Cerebellar cortex (tissue), 1 donor: ENCODE data around the gene DHRSX.
"Not testable (repeated sequence)": the region's sequence is repeated elsewhere in the genome, so short reads cannot be mapped to it uniquely, and the experiment has no call there.

ENCODE experiments used
- DNase-seq: peaks from one replicate; pipeline ENCODE4 v3.0.0-alpha.2; 2015; ENCODE audit warnings: low spot score

DHRSX gene

DNA sequence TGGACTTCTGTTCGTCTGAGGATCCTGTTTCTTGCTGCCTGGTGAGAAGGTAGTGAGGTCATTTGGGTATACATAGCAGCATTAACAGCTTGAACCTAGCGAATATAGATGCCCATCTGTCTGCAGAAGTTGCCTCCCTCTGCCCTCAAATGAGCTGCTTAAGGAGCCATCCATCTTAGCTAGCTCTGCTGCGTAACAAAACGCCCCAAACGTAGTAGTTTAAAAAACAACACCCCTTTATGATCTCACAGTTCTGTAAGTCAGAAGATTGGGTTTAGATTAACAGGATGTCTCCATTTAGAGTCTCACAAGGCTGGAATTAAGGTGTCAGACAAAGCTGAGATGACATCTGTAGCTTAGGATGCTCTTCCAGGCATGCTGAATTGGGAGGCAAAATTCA lies 185.3 kb downstream of the DHRSX start:
- no peak for DNase-seq

DNA sequence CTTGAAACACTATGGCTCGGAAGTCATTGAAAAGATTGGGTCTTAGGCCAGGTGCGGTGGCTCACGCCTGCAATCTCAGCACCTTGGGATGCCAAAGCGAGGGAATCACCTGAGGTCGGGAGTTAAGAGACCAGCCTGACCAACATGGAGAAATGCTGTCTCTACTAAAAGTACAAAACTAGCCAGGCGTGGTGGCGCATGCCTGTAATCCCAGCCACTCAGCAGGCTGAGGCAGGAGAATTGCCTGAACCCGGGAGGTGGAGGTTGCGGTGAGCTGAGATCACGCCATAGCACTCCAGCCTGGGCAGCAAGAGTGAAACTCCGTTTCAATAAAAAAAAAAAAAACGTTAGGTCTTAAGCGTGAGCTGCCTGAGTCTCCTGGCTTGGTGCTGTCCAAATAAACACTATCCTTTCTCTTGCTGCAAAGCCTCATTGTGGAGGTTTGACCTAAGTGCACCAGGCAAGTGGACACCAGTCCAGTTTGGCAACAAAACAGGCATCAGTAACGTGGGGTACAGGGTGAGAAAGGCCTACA lies 185.9 kb downstream of the DHRSX start:
- no peak for DNase-seq

DNA sequence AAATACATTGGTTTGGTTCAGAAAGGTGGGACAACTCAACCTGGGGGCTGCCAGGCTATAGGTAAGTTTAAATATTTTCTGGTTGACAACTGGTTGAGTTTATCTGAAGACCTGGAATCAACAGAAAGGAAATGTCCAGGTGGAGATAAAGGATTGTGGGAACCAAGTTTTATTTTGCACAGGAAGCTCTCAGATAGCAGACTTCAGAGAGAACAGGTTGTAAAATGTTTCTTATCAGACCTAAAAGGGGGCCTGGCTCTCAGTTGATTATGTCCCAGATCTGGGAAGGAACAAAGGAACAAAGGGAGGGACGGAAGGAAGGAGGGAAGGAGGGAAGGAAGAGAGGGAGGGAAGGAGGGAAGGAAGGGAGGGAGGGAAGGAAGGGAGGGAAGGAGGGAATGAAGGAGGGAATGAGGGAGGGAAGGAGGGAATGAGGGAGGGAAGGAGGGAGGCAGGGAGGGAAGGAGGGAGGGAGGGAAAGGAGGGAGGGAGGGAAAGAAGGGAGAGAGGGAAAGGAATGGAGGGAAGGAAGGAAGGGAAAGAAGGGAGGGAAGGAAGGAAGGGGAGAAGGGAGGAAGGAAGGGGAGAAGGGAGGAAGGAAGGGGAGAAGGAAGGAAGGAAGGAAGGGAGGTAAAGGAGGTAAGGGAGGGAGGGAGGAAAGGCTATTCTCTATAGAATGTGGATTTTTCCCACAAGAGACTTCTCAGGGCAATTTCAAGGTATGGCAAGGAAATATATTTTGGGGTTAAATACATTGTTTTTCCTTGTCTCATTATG lies 186.7 kb downstream of the DHRSX start:
- DNase-seq, result no peak

DNA sequence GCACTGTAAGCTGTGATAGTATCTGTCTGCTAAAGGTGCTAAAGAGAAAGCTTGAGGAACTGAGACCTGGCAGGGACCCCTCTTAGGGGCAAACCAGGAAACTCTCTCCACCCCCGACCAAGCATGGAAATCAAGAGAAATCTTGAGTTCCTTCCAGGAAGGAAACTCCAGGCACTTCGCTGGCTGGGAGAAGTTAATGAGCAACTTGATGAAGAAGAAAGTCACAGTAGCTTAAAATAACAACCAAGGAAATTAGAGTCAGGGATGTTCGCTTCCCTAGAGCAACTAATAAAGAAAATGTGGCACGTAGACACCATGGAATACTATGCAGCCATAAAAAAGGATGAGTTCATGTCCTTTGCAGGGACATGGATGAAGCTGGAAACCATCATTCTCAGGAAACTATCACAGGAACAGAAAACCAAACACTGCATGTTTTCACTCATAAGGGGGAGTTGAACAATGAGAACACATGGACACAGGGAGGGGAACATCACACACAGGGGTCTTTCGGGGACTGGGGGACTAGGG lies 188.7 kb downstream of the DHRSX start:
- not testable (repeated sequence) for DNase-seq

DNA sequence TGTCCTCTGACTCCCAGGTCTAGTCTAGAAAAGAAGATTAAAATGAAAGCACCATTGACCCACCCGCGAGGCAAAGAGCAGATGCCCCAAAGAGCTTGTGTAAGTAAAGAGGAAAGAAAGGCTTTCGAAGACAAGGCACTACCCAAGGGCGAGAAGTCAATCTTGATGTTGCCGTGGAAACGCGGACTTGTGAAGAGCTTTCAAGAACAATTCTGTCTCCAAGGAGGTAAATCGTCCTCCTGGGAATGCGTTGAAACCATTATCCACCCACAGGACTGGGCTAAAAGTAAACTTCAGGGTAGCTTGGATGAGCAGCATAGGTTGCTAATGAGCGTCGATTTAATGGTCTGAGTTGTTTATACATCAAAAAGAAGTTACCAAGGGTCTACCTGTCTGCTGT lies 189.3 kb downstream of the DHRSX start:
- DNase-seq, result no peak

DNA sequence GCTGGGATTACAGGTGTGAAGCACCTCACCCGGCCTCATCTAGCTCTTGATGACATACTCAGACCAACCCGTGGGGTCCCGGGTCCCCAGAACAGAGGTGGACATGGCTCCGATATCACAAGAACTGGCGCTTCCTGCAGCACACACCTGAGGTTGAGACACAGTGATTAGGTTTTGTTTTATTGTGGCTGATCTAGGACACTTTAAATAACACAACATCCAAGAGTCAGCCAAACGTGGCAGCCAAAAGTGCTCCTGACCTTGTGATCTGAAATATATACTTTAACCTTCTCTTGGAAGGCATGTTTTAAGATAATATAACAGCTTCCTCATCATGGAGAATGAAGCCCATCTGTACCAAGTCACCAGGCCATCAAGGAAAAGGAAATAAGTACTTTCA lies 198.9 kb downstream of the DHRSX start:
- no peak for DNase-seq

DNA sequence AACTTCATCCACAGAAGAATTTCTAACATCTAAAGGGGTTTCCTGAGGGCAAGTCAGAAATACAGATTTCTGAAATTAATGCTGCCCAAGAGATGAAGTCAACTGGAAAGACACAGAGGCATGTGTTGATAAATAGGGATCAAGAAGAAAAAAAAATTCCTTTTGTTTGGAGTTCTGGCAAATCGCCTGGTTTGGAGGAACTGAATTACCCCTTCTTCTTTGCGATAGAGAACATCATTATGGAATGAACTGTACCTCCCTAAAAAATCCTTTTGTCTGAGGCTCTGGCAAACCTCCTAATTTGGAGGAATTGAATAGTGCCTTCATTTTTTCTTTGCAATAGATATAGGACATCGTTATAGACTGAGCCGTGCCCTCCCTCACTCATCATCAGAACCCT lies 200.9 kb downstream of the DHRSX start:
- no peak for DNase-seq

DNA sequence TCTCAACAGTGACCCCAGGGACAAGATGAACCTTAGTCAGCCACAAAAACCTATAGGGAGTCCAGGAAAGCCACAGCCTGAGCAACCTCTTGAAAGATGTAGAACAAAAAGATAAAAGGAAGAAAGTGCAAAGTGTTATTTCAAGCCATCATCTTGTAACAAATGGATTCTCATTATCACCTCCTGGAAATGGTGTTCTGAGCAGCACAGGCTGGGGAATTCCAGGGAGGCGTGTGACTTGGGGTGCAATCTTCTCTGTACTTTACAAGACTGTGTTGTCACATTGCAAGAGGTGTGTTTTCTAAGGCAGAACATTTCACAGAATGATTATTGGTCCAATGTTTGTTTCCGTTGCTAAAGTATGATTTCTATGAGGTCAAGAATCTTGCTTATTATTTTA lies 214.0 kb downstream of the DHRSX start:
- no peak for DNase-seq

DNA sequence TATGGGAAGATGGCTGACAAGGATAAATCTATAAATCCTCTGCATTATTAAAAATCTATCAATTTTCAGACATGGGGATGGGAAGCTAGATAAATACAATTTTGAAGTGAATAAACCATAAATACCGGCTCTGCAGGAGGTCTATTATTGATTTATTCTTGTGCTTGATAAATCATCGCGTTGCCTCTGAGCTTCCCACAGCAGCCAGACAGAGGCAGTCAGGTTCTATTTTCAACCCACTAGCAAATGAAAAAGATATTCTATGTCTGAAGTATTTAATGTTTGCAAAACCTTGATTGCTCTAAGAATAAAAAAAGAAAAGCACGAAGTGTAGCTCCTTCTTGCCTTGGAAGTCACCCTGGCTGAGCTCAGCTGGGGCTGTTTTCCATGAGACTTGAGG lies 216.2 kb downstream of the DHRSX start:
- no peak for DNase-seq

DNA sequence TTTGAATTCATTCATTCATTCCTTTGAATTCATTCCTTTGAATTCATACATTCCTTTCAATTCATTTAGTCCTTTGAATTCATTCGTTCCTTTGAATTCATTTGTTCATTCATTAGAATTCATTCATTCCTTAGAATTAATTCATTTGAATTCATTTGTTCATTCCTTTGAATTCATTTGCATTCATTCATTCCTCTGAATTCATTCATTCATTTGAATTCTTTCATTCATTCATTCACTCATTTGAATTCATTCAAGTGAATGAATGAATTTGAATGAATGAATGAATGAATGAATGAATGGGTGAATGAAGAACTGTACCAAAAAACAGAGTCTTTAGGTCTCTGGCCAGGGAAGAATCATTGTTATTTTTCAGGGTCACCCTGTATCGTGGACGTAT lies 216.6 kb downstream of the DHRSX start:
- DNase-seq, result no peak

DNA sequence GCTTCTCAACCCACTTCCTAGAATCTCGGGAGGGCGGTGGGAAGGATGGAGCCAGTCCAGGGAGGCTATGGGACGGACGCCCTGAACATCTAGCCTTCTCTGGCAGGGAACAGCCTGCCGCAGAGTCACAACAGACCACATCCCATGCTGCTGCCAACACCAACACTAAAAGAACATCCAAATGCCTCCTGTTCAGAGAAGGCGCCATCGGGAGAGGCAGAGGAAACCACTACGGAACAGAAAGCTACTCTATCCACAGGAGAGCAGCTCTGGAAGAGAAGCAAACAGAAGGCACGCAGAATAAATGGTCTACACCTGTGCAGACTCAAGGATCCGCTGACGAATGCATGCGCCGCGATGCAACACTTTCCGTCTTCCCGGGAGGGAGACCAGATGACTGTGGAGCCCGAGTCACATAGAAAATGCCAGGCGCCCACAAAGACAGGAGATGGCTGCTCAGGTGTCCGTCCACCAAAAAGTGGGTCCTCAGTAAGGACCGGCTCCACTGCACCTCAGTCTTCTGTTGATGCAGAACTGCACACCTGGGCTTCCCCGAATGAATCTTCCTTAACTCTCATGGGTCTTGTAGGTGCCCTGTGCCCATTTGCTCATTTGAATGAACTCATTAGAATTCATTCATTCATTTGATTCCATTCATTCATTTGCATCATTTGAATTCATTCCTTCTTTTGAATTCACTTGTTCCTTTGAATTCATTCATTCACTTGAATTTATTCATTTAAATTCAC lies 217.5 kb downstream of the DHRSX start:
- no peak for DNase-seq

DNA sequence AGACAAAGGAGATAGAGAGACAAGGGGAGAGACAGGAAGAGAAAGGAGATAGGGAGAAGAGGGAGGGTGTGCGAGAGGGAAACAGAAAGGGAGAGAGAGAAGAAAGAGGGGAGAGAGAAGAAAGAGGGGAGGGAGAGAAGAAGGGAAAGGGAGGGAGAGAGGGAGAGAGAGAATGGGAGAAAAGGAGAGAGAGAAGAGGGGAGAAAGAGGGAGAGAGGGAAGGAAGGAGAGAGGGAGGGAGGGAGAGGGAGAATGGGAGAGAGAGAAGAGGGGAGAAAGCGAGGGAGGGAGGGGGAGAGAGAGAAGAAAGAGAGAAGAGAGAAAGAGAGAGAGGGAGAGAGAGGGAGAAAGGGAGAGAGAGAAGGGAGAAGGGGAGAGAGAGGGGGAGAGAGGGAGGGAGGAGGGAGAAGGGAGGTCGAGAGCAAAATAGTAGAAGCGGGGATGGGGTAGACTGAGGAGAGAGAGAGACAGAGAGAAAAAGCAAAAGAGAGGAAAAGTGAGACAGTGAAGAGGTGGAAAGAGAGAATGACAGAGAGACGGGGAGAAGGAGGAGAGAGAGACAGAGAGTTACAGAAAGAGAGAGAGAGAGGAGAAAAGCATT lies 218.2 kb downstream of the DHRSX start:
- no peak for DNase-seq

DNA sequence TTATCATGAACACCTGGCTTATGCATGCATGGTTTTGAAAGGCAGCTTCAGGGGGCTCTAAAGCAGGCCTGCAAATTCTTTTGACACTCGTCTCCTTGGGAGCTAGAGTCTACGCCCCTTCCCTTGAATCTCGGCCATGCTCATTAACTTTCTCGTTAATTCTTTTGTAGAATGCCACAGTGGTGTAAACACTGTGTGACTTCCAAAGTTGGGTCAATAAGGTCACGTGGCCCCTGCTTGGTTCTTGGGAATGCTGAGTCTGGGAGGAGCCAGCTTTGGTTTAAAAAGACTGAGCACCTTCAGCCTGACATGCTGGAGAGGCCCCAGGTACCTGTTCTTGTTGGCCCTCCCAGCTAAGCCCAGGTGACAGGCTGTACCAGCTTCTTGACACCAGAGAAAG lies 228.4 kb downstream of the DHRSX start:
- DNase-seq, result no peak

DNA sequence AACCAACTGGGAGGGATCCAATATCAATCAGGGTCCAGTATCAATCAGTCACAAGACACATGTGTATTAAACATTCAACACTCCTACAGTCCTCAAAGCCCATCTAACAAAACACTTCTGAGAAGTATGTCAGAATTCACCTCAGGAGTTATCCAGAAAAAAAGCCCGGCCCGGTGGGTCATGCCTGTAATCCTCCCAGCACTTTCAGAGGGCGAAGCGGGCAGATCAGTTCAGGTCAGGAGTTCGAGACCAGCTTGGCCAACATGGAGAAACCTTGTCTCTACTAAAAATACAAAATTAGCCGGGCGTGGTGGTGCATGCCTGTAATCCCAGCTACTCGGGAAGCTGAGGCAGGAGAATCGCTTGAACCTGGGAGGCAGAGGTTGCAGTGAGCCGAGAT lies 229.2 kb downstream of the DHRSX start:
- not testable (repeated sequence) for DNase-seq

DNA sequence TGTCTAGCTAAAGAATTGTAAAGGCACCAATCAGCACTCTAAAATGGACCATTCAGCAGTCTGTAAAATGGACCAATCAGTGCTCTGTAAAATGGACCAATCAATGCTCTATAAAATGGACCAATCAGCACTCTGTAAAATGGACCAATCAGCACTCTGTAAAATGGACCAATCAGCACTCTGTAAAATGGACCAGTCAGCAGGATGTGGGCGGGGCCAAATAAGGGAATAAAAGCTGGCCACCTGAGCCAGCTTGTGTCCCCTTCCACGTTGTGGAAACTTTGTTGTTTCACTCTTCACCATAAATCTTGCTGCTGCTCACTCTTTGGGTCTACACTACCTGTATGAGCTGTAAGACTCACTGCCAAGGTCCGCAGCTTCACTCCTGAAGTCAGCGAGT lies 230.0 kb downstream of the DHRSX start:
- DNase-seq, result not testable (repeated sequence)

DNA sequence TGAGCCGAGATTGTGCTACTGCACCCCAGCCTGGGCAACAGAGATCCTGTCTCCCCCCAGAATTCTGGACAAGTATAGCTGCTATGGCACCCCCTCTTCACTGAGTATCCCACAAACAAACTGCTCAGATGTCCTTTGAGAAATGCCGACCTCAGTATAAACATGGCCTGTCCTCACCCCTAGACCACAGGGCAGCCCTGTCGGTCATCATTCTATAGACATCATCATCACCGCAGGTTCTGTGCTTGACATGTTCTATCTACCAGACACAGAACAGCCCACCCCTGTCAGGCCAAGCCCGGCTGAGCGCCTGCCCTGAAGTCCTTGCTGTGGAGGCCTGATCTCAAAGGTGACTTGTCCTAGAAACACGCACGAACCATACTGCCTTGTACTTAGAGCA lies 232.9 kb downstream of the DHRSX start:
- DNase-seq, result no peak

DNA sequence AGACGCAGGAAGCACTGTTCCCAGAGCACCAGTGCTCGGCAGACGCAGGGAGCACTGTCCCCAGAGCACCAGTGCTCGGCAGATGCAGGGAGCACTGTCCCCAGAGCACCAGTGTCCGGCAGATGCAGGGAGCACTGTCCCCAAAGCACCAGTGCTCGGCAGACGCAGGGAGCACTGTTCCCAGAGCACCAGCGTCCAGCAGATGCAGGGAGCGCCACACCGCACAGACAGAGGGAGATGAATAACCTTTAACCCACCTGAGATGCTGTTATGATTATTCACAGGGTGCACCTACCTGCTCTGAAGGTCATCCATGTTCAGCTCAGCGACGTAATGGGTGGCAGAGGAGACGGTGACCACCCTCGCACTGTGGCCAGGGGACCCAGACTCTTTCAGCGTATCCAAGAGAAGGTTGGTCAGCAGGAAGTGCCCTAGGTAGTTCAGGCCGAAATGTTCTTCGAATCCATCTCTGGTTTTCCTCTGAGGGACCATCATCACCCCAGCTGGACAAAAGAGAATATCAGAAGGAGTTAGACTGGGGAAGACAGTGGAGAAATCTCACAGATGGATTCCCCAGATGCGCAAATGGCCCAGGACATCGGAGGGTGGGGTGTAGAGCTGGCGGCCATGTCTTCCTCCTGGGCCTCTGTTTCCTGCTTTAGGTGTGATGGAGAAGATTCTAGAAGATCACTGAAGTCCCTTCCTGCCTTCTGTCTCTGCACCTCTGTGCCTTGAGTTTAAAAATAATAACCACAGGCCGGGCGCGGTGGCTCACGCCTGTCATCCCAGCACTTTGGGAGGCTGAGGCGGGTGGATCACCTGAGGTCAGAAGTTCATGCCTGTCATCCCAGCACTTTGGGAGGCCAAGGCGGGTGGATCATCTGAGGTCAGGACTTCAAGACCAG lies 234.1 kb downstream of the DHRSX start:
- DNase-seq, result no peak

DNA sequence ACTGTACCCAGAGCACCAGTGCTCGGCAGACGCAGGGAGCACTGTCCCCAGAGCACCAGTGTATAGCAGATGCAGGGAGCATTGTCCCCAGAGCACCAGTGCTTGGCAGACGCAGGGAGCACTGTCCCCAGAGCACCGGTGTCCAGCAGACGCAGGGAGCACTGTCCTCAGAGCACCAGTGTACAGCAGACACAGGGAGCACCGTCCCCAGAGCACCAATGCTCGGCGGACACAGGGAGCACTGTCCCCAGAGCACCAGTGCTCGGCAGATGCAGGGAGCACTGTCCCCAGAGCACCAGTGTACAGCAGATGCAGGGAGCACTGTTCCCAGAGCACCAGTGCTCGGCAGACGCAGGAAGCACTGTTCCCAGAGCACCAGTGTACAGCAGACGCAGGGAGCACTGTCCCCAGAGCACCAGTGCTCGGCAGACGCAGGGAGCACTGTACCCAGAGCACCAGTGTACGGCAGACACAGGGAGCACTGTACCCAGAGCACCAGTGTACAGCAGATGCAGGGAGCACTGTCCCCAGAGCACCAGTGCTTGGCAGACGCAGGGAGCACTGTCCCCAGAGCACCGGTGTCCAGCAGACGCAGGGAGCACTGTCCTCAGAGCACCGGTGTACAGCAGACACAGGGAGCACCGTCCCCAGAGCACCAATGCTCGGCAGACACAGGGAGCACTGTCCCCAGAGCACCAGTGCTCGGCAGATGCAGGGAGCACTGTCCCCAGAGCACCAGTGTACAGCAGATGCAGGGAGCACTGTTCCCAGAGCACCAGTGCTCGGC lies 234.9 kb downstream of the DHRSX start:
- not testable (repeated sequence) for DNase-seq

DNA sequence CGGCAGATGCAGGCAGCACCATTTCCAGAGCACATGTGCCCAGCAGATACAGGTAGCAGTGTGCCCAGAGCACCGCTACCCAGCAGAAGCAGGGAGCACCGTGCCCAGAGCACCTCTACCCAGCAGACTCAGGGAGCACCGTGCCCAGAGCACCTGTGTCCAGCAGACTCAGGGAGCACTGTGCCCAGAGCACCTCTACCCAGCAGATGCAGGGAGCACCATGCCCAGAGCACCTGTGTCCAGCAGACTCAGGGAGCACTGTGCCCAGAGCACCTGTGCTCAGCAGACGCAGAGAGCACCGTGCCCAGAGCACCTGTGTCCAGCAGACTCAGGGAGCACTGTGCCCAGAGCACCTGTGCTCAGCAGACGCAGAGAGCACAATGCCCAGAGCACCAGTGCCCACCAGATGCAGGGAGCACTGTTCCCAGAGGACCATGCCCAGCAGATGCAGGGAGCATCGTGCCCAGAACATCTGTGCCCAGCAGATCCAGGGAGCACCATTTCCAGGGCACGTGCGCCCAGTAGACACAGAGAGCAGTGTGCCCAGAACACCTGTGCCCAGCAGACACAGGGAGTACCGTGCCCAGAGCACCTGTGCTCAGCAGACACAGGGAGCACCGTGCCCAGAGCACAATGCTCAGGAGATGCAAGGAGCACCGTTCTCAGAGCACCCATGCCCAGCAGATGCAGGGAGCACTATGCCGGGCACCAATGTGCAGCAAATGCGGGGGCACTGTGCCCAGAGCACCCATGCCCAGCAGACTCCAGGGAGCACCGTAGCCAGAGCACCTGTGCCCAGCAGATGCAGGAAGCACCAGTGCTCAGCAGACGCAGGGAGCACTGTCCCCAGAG lies 236.4 kb downstream of the DHRSX start:
- no peak for DNase-seq

DNA sequence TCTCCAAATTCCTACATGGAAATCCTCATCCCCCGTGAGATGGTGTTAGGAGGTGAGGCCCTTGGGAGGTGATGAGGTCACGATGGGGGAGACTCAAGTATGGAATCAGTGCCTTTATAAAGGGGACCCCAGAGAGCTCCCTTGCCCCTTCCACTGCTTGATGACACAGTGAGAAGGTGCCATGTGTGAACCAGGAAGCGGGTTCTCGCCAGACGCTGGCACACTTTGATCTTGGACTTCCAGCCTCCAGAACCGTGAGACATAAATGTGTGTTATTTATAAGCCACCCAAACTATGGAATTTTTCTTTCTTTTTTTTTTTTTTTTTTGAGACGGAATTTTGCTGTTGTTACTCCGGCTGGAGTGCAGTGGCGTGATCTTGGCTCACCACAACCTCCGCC lies 237.6 kb downstream of the DHRSX start:
- DNase-seq, result peak; percentile 30
